D341Med (cell line): ENCODE measurements around the gene ATOSB.
"Not testable (repeated sequence)": the region's sequence is repeated elsewhere in the genome, so short reads cannot be mapped to it uniquely, and the experiment has no call there.

ENCODE experiments used
- DNase-seq: peaks from one replicate; pipeline ENCODE4 v3.0.0; 2012; ENCODE audit warnings: low spot score

ATOSB gene, protein sequence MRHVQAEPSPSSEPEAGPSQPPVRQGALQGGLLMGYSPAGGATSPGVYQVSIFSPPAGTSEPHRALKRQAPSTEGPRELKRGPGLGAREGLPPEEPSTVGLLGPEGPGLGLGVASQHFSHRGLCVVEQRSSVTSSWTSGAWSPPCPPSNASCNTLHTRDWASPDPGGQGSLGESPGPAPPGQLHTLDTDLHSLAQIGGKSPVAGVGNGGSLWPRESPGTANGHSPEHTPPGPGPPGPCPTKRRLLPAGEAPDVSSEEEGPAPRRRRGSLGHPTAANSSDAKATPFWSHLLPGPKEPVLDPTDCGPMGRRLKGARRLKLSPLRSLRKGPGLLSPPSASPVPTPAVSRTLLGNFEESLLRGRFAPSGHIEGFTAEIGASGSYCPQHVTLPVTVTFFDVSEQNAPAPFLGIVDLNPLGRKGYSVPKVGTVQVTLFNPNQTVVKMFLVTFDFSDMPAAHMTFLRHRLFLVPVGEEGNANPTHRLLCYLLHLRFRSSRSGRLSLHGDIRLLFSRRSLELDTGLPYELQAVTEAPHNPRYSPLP

GRCh38 chr9:35115680-35116538, at the start of gene ATOSB:
TSS of gene ATOSB (minus strand) at chr9:35115862. CDS start at chr9:35108274, 7,588 bp downstream.
- peak; percentile 94 for DNase-seq

GRCh38 chr9:35164711-35165110, 49.0 kb upstream of the ATOSB start:
- DNase-seq, result no peak

GRCh38 chr9:35163413-35163812, 47.8 kb upstream of the ATOSB start:
- DNase-seq, result no peak

DNA sequence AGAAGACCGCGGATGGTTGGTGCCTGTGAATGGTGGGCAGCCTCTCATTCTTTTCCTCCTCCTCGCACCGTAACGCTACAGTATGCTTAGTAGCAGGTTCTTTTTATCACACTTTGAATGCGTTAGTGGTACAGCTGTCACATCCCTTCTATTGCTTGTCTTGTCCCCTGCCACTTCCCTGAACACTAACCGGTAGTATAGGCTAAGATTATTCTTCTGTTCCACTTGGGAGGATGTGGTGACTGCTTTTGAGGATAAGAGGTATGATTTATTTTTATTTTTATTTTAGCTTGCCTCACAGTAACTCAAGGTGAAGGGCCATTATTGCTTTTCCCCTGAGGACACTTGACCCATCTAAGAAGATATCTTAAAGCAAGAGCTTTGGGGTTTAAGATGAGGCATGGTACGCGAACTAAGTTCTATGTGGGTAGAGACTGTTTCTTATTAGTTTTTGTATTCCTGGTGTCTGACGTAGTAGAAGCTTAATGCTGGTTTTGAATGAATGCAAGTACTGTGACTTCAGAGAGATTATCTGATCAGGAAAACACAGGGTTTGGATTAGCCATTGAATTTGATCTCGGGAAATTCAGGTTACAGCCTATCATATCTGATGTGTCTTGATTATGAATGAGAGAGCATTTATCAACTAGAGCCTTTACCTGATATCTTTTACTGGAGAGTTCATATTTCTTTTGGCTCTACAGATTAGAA, 47.1 kb upstream of the ATOSB start:
- DNase-seq, result no peak

DNA sequence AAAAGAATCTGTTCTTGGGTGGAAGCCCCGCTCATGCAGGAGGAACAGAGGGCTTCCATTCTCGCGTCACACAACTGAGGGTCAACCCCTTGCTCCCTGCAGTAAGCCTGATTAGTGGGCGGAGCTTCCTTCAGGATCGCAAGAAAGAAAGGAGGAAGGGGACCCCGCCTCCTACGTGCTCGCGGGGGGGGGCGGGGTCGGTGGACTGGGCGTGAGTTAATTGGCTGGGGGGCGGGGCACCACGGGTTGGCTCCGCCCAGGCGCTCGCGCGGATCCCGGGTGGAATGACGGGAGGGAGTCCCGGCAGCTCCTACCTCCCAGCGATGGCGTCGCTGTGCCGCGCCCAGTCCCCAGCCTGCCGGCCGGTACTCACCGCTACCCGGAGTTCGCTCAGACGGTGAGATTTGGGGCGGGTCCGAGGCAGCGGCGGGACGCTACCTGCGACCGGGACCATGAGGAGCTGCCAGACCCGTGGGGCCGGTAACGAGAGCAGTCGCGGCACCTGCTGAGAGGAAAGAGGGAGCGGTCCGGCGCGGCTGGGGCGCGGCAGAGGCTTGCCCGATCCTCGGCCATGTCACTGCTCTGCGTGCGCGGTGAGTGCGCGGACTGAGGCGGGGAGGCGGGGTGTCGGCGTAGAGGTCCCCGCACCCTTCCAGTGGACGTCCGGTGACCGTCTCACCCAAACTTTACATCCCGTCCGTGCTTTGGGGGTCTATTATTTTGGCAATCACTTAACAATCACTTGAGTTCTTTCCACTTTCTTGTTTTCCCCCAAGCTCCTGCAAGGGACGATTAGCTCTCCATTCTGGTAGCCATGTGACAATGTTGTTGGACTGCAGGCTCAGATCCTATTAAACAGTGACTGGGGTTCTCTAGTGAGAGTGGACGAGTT, 46.3 kb upstream of the ATOSB start, which contains the start of gene UNC13B:
Gene UNC13B, plus strand, starts transcription at position 297 of the 892 bp plus-strand sequence. Its CDS starts 275 bp downstream, at position 572.
- peak; percentile 98 for DNase-seq

GRCh38 chr9:35158501-35159280, 43.0 kb upstream of the ATOSB start:
- DNase-seq, result no peak

DNA sequence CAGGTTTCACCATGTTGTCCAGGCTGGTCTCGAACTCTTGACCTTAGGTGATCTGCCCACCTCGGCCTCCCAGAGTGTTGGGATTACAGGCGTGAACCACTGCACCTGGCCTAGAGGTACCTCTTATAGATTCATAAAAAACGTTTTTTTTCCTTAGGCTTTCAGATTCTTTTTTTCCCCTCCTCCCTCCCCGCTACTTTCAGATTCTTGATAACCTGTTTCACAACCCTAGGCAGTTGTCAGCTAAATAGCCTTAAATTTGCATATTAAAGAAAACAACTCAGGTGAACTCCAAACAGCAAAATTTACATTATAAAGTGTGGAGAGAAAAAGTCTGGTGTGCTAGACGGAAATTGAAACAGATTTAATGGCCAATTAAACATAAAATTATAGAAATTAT, 42.2 kb upstream of the ATOSB start:
- DNase-seq, result not testable (repeated sequence)

- no peak for DNase-seq
These were observed 41.1 kb upstream of the ATOSB start for GRCh38 chr9:35156781-35157180.

DNA sequence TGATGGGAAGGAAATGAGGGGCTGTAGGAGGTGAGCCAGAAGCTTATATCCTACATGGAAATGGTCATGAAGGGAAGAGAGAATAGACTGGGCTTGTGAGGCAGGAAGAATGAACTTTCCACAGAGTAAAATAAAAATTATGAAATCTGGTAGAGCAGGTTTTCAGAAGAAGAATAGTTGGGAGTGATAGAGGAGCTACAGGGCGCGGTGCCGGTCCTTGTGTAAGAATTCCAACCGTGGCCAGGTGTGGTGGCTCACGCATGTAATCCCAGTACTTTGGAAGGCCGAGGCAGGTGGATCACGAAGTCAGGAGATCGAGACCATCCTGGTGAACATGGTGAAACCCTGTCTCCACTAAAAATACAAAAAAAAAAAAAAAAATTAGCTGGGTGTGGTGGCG, 37.3 kb upstream of the ATOSB start:
- DNase-seq, result no peak

DNA sequence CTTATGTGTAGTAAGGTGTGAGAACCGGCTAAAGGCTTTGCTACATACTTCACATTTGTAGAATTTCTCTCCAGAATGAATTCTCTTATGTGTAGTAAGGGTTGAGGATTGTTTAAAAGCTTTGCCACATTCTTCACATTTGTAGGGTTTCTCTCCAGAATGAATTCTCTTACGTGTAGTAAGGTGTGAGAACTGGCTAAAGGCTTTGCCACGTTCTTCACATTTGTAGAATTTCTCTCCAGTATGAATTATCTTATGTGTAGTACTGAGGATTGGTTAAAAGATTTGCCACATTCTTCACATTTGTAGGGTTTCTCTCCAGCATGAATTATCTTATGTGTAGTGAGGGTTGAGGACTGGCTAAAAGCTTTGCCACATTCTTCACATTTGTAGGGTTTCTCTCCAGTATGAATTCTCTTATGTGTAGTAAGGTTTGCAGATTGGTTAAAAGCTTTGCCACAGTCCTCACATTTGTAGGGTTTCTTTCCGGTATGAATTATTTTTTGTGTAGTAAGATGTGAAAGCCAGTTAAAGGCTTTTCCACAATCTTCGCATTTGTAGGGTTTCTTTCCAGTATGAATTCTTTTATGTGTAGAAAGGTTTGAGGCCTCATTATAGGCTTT, 32.4 kb upstream of the ATOSB start:
- not testable (repeated sequence) for DNase-seq

- DNase-seq, result no peak
These were observed 26.4 kb upstream of the ATOSB start for GRCh38 chr9:35142037-35142436.

GRCh38 chr9:35140093-35140492, 24.4 kb upstream of the ATOSB start:
- DNase-seq, result no peak

GRCh38 chr9:35136866-35137265, 21.2 kb upstream of the ATOSB start:
- DNase-seq, result no peak

DNA sequence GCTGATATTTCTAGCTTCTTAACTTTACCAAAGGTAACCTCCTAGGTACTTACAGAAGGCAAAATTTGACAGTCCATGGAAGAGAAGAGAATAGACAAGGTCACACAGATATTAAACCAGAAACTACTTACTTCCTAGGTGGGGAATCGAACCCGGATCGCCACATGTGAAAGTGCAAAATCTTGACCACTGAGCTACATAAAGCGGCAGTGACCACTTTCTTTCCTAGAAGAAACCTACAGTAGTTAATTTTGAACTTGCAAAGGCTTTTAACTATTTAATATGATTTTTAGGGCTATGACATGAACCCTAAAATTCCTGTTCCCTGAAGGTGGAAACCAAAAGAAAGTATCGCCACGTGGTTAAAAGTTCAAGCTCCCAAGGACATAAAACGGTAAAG, 20.3 kb upstream of the ATOSB start:
- no peak for DNase-seq

- DNase-seq, result no peak
These were observed 19.3 kb upstream of the ATOSB start for GRCh38 chr9:35134920-35135319.

- peak; percentile 85 for DNase-seq
These were observed 1.4 kb upstream of the ATOSB start for GRCh38 chr9:35116898-35117551.

DNA sequence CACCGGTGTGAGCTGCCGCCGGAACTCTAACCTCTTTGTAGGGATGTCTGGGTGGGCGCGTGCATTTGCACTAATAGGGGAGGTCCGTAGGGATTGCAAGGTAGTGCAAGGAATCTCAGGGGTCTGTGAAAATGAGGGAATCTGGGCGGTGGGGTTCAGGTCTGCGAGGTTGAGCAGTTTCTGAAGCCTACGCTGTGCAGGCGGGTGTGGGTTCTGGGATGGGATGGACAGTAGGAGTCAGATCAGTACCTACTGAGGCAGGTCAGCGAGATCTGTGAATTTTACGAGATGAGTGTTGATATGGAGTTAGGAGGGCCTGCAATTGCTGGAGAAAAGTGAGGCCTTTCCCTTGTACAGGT, 856 bp upstream of the ATOSB start:
- DNase-seq, result no peak

DNA sequence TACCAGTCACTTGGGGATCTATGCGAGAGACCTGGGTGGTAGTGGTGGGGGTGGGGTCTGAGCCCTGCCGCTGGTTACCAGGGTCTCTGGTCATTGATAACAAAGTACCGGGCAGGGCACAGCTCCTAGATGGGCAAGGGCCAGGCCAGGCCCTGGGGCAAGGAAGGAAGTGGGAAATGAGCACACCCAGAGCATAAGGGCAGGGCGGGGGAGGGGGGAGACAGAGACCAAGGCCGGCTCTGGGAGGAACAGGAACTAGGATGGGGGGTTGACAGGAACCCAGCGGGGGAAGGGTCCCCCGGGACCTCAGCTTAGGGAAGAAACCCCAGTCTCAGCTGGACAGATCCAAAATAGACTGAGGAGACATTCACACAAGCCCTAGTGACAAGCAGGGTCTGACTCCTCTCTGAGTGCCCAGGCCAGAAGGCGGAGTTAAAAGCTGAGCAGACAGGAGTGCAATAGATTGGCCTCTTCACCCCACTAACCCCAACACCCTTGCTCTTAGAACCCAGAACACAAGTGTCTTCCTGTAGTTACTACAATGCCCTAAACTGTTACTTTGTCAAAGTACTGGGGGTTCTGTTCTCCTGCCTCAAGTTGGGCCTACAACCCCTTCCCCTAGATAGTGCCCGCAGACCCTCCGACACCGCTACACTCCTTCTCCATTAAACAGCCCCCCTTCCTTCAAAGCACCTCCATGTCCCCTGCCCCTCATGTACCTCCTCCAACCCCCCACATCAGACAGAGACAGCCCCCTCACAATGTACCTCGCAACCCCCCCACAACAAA, 628 bp downstream of the ATOSB start:
- DNase-seq, result no peak
